Activated CD8-positive, alpha-beta memory T cell treated with anti-CD3 and anti-CD28 coated beads for 48 hours (primary cell): ENCODE results near the gene CHL1.

ENCODE experiments used
- DNase-seq, 3 experiments: peaks; one replicate each; pipeline ENCODE4 v3.0.0-alpha.2; 2020; ENCODE audit warnings: low read depth in 2 of 3, low spot score in 2 of 3

Gene CHL1

GRCh38 chr3:196311-197148, at the start of gene CHL1:
CHL1 (plus strand) TSS chr3:196763; CDS start chr3:319777, 123,014 bp downstream.
- DNase-seq = no peak

DNA sequence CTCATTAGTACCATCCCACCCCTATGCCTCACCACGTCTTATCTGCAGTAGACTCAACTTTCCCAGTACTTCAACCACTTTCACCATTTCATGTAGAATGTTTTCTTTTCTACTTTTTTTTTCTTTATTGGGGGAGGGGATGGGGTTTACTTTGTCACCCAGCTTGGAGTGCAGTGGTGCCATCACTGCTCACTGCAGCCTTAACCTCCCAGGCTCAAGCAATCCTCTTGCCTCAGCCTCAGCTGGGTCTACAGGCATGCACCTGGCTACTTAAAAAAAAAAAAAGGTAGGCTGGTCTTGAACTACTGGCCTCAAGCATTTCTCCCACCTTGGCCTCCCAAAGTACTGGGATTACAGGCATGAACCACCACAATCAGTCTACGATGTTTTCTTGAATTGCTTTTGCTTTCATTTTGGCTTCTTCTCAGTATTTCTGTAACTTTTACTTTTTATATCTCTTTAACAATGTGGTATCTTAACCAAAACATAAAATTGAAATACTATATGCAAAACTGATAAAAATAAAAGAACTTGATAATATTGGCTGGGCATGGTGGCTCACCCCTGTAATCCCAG, 44.9 kb upstream of the CHL1 start:
- DNase-seq = no peak

GRCh38 chr3:159974-160373, 36.6 kb upstream of the CHL1 start:
- no peak for DNase-seq

- no peak for DNase-seq
These were observed 30.5 kb upstream of the CHL1 start for GRCh38 chr3:166071-166470.

- DNase-seq = no peak
These were observed 29.8 kb upstream of the CHL1 start for GRCh38 chr3:166799-167198.

- no peak for DNase-seq
These were observed 22.7 kb upstream of the CHL1 start for GRCh38 chr3:173886-174285.

GRCh38 chr3:184976-185375, 11.6 kb upstream of the CHL1 start:
- DNase-seq = no peak

DNA sequence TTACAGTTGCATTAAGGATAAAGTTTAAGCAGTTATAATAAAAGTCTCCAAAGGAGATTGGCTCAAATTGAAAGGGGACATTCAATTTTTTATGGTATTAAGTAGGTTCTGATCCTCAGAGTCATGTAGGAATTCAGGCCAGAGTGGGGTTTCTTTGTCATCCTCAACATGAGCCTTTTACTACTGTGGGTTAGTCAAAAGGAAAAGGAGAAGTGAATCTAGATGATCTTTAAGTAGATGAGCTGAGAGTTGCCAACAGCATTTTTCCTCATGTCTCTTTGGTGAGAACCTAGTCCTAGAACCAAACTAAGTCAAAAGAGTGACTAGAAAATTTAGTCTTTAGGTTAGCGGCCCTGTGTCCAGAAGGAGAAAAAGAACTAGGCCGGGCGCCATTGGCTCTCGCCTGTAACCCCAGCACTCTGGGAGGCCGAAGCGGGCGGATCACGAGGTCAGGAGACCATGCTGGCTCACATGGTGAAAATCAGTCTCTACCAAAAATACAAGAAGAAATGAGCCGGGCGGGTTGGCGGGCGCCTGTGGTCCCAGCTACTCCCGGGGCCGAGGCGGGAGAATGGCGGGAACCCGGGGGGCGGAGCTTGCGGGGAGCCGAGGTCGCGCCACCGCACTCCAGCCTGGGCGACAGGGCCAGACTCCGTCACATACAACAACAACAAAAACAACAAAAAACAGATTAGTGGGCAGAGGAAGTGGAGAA, 4.2 kb upstream of the CHL1 start:
- no peak for DNase-seq

DNA sequence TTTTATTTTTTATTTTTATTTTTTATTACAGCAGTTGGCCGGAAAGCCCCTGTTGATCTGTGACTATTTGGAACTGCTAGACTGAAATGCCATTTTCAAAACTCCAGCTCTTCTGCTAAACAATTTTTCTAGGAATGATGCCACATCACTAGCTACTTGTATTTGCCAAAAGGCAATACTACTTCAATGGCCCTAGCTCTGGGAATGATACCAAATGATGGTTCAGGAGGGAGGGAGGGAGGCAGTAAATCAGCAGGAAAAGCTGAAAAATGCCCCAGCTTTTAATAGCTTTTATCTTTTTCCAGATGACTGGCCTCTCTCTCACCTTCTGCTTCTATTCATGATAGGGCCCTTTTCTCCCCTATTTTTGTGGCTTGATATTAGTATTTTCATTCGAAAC, 2.6 kb upstream of the CHL1 start:
- no peak for DNase-seq

DNA sequence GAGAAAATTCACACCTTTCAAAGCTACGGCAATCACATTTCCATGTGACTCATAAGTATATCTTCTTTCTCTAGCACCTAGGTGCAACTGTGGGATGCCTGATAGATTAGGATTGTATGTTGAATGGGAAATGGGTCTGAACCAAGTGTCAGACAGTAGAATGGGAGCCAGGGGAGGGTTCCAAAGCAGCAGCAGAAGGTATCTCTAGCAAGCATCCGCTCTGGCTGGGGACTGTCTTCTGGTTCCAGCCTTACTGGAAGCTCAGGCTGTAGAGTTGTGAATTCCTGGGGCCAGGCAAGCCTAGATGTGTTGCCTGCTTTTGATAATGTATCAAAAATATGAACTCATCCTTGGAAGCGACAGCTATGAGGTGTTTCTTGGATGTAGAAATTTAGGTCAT, 2.1 kb upstream of the CHL1 start:
- no peak for DNase-seq

- DNase-seq = no peak
These were observed 897 bp upstream of the CHL1 start for GRCh38 chr3:195666-196065.

- no peak for DNase-seq
These were observed 725 bp downstream of the CHL1 start for GRCh38 chr3:197149-197827.

DNA sequence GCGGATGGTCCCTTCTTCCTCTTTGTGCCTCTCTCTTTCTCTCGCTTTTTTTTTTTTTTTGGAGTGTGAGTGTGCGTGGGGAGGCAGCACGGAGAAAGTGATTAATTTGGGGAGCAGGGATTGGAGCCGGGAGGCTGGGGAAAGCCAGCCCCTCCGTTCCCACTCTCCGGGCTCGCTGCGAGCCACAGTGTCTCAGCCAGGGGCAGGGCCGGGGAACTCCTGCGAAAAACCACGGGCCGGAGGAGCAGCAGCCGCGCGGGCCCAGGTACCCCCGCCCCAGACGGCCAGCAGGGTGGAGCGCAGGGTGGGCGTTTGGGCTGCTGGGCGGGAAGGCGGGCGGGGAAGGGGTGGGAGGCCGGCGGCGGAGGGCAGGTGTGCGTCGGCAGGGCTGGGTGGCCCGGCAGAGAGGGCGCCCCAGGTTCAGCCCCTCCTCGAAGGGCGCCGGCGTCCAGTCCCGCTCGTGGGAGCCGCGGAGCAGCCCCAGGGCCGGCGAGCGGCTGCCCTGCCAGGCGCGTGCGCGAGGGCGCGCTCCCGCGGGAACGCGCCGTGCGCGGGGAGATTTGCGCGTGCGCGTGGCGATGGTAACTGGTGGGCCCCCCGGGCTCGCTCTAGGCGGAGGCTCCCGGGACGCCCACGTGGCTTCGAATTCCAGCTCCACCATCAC, 1.4 kb downstream of the CHL1 start:
- DNase-seq = no peak

GRCh38 chr3:199835-200234, 3.3 kb downstream of the CHL1 start:
- no peak for DNase-seq

- no peak for DNase-seq
These were observed 4.3 kb downstream of the CHL1 start for GRCh38 chr3:200758-201325.

DNA sequence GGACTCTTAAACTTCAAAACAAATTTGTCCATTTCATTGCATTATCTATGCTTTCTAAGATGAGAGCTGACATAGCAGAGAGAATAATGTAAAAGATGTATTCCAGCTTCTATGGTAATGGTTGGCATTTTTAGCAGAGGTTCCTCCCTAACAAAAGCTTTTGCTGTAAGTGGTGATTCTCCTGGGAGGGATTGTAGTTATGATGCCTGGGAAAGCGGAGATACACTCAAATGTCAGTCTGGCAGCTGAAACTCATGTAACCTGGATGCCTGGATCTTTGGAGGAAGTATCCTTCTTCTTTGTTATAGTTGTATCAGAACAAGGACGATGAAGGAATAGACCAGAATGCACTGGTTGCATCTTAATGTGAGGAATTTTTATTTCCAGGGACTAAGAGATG, 7.5 kb downstream of the CHL1 start:
- DNase-seq = no peak

GRCh38 chr3:207973-208372, 11.4 kb downstream of the CHL1 start:
- DNase-seq = no peak

DNA sequence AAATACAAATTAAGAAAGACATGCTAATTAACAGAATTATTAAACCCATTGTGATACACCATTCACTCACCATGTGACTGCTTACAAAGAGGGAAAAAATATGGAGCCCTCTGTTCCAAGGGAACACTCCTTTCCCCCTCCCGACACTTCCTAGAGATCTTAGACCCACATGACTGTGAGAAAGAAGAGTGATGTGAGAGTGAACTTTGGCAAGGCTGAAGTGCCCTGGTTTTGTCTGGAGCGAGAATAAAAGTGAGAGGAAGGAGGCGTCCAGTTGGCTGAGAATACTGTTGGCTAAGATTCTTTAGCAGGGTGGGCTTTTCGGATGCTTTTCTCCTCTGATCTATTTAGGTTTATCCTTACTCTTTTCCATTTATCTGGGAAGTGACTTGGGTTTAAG, 14.1 kb downstream of the CHL1 start:
- no peak for DNase-seq

DNA sequence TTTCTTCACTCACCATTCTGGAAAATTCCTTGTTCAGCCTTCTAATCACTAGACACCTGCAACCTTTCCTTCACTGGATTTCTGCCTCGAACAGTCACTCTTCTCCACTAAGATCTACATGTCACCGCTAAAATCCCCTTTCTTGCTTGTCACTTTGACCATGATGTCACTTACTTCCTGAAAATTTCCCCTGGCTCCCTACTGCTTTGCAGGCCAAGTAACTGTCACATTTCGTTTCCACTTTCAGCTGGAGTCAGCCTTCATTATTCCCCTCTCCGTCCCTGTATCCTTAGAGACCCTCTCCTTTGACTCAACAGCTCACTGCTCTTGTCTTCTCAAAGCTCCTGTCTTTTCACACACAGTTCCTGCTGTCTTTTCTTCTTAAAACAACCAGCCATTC, 15.9 kb downstream of the CHL1 start:
- no peak for DNase-seq

DNA sequence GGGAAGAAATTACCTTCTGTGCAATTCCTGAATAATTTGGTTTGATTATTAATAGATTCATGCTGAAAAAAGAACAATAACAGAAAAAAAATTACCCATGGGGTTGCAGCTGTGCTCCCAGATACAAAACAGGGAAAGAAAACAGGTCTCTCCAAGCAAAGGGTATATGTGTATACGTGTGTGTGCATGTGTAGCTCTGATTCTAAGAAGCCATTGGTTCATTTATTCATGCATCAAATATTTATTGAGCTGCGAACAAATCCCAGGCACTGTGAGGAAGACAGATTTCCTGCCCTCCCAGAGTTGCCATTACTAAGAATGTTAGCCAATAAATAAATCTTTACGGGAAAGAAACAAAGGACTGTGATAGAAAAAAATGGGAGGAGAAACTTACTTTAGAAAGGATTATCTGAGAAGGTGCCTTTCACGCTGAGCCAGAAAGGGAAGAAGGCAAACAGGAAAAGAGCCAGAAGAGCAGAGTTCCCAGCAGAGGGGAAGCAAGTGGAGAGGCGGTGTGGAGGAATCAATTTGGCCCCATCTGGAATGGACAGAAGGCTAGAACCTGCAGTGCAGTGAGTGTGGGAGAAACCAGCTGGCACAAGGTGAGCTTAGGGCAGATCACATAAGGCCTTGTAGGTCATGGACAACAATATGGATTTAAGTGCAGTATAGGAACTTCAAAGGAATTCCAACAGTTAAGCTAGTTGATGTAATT, 20.7 kb downstream of the CHL1 start:
- no peak for DNase-seq
